ENCODE data around the gene LRRC8B. TPM values are rescaled to one million over a fixed set of nuclear protein-coding genes. Genes with fewer than 3 reads are reported as not detected.

LRRC8B gene
- total RNA-seq, 2 experiments from 2014 or later: 18.0 to 20.4 TPM

Other genes with a start within 250 kb of the LRRC8B start
- under 1 TPM in 1 of 2 experiments, not detected in 1; 0.07 TPM for gene GBP6, start 160.8 kb upstream of the LRRC8B start, total RNA-seq
- 10 to 100 TPM; 13.6 TPM for gene LRRC8C, start 108.3 kb downstream of the LRRC8B start, total RNA-seq

Measured in activated naive CD4-positive, alpha-beta T cell treated with anti-CD3 and anti-CD28 coated beads for 36 hours (primary cell).